Stimulated activated CD4-positive, alpha-beta T cell treated with anti-CD3 and anti-CD28 coated beads, Interleukin-2, amount 100 ng/mL, for 48 hours (primary cell): ENCODE data around the gene ACOX3.
"Not testable (repeated sequence)": the region's sequence is repeated elsewhere in the genome, so short reads cannot be mapped to it uniquely, and the experiment has no call there.

Experiments
- DNase-seq, 2 donors: peaks; one replicate each; pipeline ENCODE4 v3.0.0-alpha.2; 2020

ACOX3 gene

GRCh38 chr4:8403173-8403753 lies 37.3 kb downstream of the ACOX3 start:
- DNase-seq: peak; percentile 56 to 62

GRCh38 chr4:8402640-8403039 lies 37.9 kb downstream of the ACOX3 start:
- DNase-seq: no peak

- DNase-seq: no peak
These were observed 38.3 kb downstream of the ACOX3 start for GRCh38 chr4:8402181-8402597.

- no peak for DNase-seq
These were observed 38.9 kb downstream of the ACOX3 start for GRCh38 chr4:8401665-8402064.

GRCh38 chr4:8400632-8401325 lies 39.7 kb downstream of the ACOX3 start:
- no peak for DNase-seq

GRCh38 chr4:8399298-8399697 lies 41.2 kb downstream of the ACOX3 start:
- no peak for DNase-seq

- DNase-seq: no peak
These were observed 42.2 kb downstream of the ACOX3 start for GRCh38 chr4:8398347-8398746.

- DNase-seq: no peak
These were observed 43.6 kb downstream of the ACOX3 start for GRCh38 chr4:8396762-8397406.

- no peak for DNase-seq
These were observed 44.8 kb downstream of the ACOX3 start for GRCh38 chr4:8395504-8396296.

GRCh38 chr4:8394806-8395205 lies 45.7 kb downstream of the ACOX3 start:
- no peak for DNase-seq

GRCh38 chr4:8394061-8394519 lies 46.4 kb downstream of the ACOX3 start:
- DNase-seq: no peak

- DNase-seq: no peak
These were observed 46.9 kb downstream of the ACOX3 start for GRCh38 chr4:8393593-8394038.

GRCh38 chr4:8392591-8393190 lies 47.8 kb downstream of the ACOX3 start:
- DNase-seq: no peak

GRCh38 chr4:8391972-8392371 lies 48.6 kb downstream of the ACOX3 start:
- DNase-seq: no peak

GRCh38 chr4:8391071-8391470 lies 49.5 kb downstream of the ACOX3 start:
- no peak for DNase-seq

GRCh38 chr4:8390577-8390976 lies 49.9 kb downstream of the ACOX3 start:
- DNase-seq: no peak

- no peak for DNase-seq
These were observed 52.0 kb downstream of the ACOX3 start for GRCh38 chr4:8388528-8388870.

- no peak for DNase-seq
These were observed 52.7 kb downstream of the ACOX3 start for GRCh38 chr4:8387615-8388527.

- no peak for DNase-seq
These were observed 53.3 kb downstream of the ACOX3 start for GRCh38 chr4:8387194-8387593.

GRCh38 chr4:8386731-8387130 lies 53.8 kb downstream of the ACOX3 start:
- no peak for DNase-seq

- not testable (repeated sequence) for DNase-seq
These were observed 54.4 kb downstream of the ACOX3 start for GRCh38 chr4:8386131-8386530.

GRCh38 chr4:8385611-8386010 lies 54.9 kb downstream of the ACOX3 start:
- no peak for DNase-seq
